ENCODE data around the gene CXCL8.

CXCL8 gene

GRCh38 chr4:73718375-73719373 is 21.7 kb upstream of the CXCL8 start:
- DNase-seq (ENCODE audit: low read depth in 2 of 2): no peak

GRCh38 chr4:73721435-73721834 is 18.9 kb upstream of the CXCL8 start:
- no peak for DNase-seq (ENCODE audit: low read depth in 2 of 2)

GRCh38 chr4:73721909-73722308 is 18.5 kb upstream of the CXCL8 start:
- no peak for DNase-seq (ENCODE audit: low read depth in 2 of 2)

GRCh38 chr4:73723023-73723422 is 17.3 kb upstream of the CXCL8 start:
- DNase-seq (ENCODE audit: low read depth in 2 of 2): no peak

- DNase-seq (ENCODE audit: low read depth in 2 of 2): no peak
Observed at GRCh38 chr4:73723928-73724327, 16.4 kb upstream of the CXCL8 start.

GRCh38 chr4:73725510-73725909 is 14.9 kb upstream of the CXCL8 start:
- no peak for DNase-seq (ENCODE audit: low read depth in 2 of 2)

GRCh38 chr4:73725985-73726384 is 14.4 kb upstream of the CXCL8 start:
- DNase-seq (ENCODE audit: low read depth in 2 of 2): no peak

GRCh38 chr4:73727685-73728084 is 12.7 kb upstream of the CXCL8 start:
- DNase-seq (ENCODE audit: low read depth in 2 of 2): no peak

GRCh38 chr4:73728091-73728741 is 12.2 kb upstream of the CXCL8 start:
- DNase-seq (ENCODE audit: low read depth in 2 of 2): no peak

- DNase-seq (ENCODE audit: low read depth in 2 of 2): no peak
Observed at GRCh38 chr4:73729534-73730165, 10.7 kb upstream of the CXCL8 start.

- no peak for DNase-seq (ENCODE audit: low read depth in 2 of 2)
Observed at GRCh38 chr4:73730292-73730691, 10.1 kb upstream of the CXCL8 start.

GRCh38 chr4:73730867-73731266 is 9.5 kb upstream of the CXCL8 start:
- DNase-seq (ENCODE audit: low read depth in 2 of 2): no peak

- no peak for DNase-seq (ENCODE audit: low read depth in 2 of 2)
Observed at GRCh38 chr4:73731968-73732610, 8.3 kb upstream of the CXCL8 start.

GRCh38 chr4:73732759-73733431 is 7.5 kb upstream of the CXCL8 start:
- DNase-seq (ENCODE audit: low read depth in 2 of 2): no peak

GRCh38 chr4:73734530-73735001 is 5.8 kb upstream of the CXCL8 start:
- no peak for DNase-seq (ENCODE audit: low read depth in 2 of 2)

- no peak for DNase-seq (ENCODE audit: low read depth in 2 of 2)
Observed at GRCh38 chr4:73735231-73735630, 5.1 kb upstream of the CXCL8 start.

- no peak for DNase-seq (ENCODE audit: low read depth in 2 of 2)
Observed at GRCh38 chr4:73741031-73741749, 821 bp downstream of the CXCL8 start.

- no peak for DNase-seq (ENCODE audit: low read depth in 2 of 2)
Observed at GRCh38 chr4:73741750-73742489, 1.6 kb downstream of the CXCL8 start.

GRCh38 chr4:73742490-73743160 is 2.3 kb downstream of the CXCL8 start:
- no peak for DNase-seq (ENCODE audit: low read depth in 2 of 2)
